ENCODE results near the gene RAB3GAP1.
A peak's percentile ranks its signal among the peaks of the same experiment; 100 is the strongest.
"Not testable (repeated sequence)": the region's sequence is repeated elsewhere in the genome, so short reads cannot be mapped to it uniquely, and the experiment has no call there.

The RAB3GAP1 gene

GRCh38 chr2:135052042-135052876 lies at the start of gene RAB3GAP1:
RAB3GAP1 (plus strand) TSS chr2:135052292; CDS start chr2:135052308, 16 bp downstream.
- DNase-seq = peak; percentile 82

GRCh38 chr2:135002836-135003235 lies 49.3 kb upstream of the RAB3GAP1 start:
- no peak for DNase-seq

- peak; percentile 51 for DNase-seq
These were observed 47.9 kb upstream of the RAB3GAP1 start for GRCh38 chr2:135004005-135004746.

GRCh38 chr2:135005753-135006152 lies 46.3 kb upstream of the RAB3GAP1 start:
- DNase-seq = no peak

GRCh38 chr2:135009339-135009738 lies 42.8 kb upstream of the RAB3GAP1 start:
- DNase-seq = no peak

- DNase-seq = no peak
These were observed 41.7 kb upstream of the RAB3GAP1 start for GRCh38 chr2:135010200-135010942.

- DNase-seq = no peak
These were observed 40.5 kb upstream of the RAB3GAP1 start for GRCh38 chr2:135011633-135012032.

GRCh38 chr2:135021618-135022017 lies 30.5 kb upstream of the RAB3GAP1 start:
- no peak for DNase-seq

- no peak for DNase-seq
These were observed 28.9 kb upstream of the RAB3GAP1 start for GRCh38 chr2:135022952-135023880.

GRCh38 chr2:135023886-135024485 lies 28.1 kb upstream of the RAB3GAP1 start:
- DNase-seq = no peak

GRCh38 chr2:135029481-135030134 lies 22.5 kb upstream of the RAB3GAP1 start:
- no peak for DNase-seq

GRCh38 chr2:135030826-135031225 lies 21.3 kb upstream of the RAB3GAP1 start:
- no peak for DNase-seq

- not testable (repeated sequence) for DNase-seq
These were observed 18.9 kb upstream of the RAB3GAP1 start for GRCh38 chr2:135033216-135033615.

- DNase-seq = peak; percentile 25
These were observed 14.3 kb upstream of the RAB3GAP1 start for GRCh38 chr2:135037831-135038230.

GRCh38 chr2:135043345-135043744 lies 8.7 kb upstream of the RAB3GAP1 start:
- no peak for DNase-seq

- DNase-seq = no peak
These were observed 4.8 kb upstream of the RAB3GAP1 start, which contains the start of gene MAP3K19 for GRCh38 chr2:135047300-135047699. MAP3K19 (minus strand) TSS chr2:135047447; CDS start chr2:135024647, 22,800 bp downstream.

- no peak for DNase-seq
These were observed 4.0 kb upstream of the RAB3GAP1 start for GRCh38 chr2:135048122-135048521.

GRCh38 chr2:135050132-135050531 lies 2.0 kb upstream of the RAB3GAP1 start:
- no peak for DNase-seq

- no peak for DNase-seq
These were observed 1.4 kb upstream of the RAB3GAP1 start for GRCh38 chr2:135050684-135051083.

- no peak for DNase-seq
These were observed 944 bp downstream of the RAB3GAP1 start for GRCh38 chr2:135052997-135053474.
